Naive thymus-derived CD4-positive, alpha-beta T cell (primary cell): ENCODE measurements around the gene TMEM171. TPM values are rescaled to one million over a fixed set of nuclear protein-coding genes. Genes with fewer than 3 reads are reported as not detected.

Source experiments
- ATAC-seq: fragments of 150-1000 bp; cut with Tn5 transposase; 2 replicates; pipeline ENCODE4 v1.10.0; 2021; ENCODE audit warnings: mild to moderate bottlenecking, moderate library complexity
- CTCF ChIA-PET: fragments of 350-600 bp; sonication (Branson Sonifier 250); formaldehyde crosslinking; loops from one replicate; lab custom pipeline; 2021; ENCODE audit warnings: antibody characterized with exemption; lab: Charles Lee
- POLR2A ChIA-PET: fragments of 350-600 bp; sonication (Branson Sonifier 250); formaldehyde crosslinking; loops from one replicate; lab custom pipeline; 2021; ENCODE audit warnings: antibody characterized with exemption, inconsistent platforms; lab: Charles Lee
- DNase-seq, 9 donors: peaks; one replicate each; pipeline versions ENCODE4 v3.0.0 to v3.0.0-alpha.2; 2020 to 2022; ENCODE audit warnings: mixed read lengths in 1 of 9
- H3K27ac ChIP-seq: one replicate; pipeline ENCODE4 v1.7.0; 2013; ENCODE audit warnings: mild to moderate bottlenecking, low read depth, low read length, moderate library complexity
- H3K27me3 ChIP-seq, 2 donors: one replicate each; pipeline ENCODE4 v1.7.0; 2013; ENCODE audit warnings: low read length in 2 of 2, mild to moderate bottlenecking in 2 of 2, moderate library complexity in 2 of 2; ENCODE audit not compliant: control insufficient read depth in 2 of 2, insufficient read depth in 2 of 2
- H3K36me3 ChIP-seq, 3 experiments: 1 replicate in 2 of 3; 2 replicates in 1 of 3; pipeline ENCODE4 v1.7.0; 2013; ENCODE audit warnings: low read length in 3 of 3, mild to moderate bottlenecking in 3 of 3, moderate library complexity in 1 of 3; ENCODE audit not compliant: insufficient read depth in 3 of 3, control insufficient read depth in 2 of 3
- H3K4me1 ChIP-seq, 2 donors: one replicate each; pipeline ENCODE4 v1.7.0; 2013; ENCODE audit warnings: low read length in 2 of 2, mild to moderate bottlenecking in 2 of 2, moderate library complexity in 1 of 2; ENCODE audit not compliant: control insufficient read depth in 2 of 2, insufficient read depth in 2 of 2
- H3K4me3 ChIP-seq: 2 replicates; pipeline ENCODE4 v1.7.0; 2013; ENCODE audit warnings: mild to moderate bottlenecking, low read length
- H3K9me3 ChIP-seq, 3 experiments: 1 replicate in 2 of 3; 2 replicates in 1 of 3; pipeline ENCODE4 v1.7.0; 2013; ENCODE audit warnings: low read length in 3 of 3; ENCODE audit not compliant: control insufficient read depth in 2 of 3
- H3K27ac Mint-ChIP-seq, 9 donors: one replicate each; pipeline ENCODE4 v1.8.0; 2020 to 2022; ENCODE audit warnings: mixed read lengths in 9 of 9, mild to moderate bottlenecking in 8 of 9, moderate library complexity in 5 of 9, inconsistent platforms in 2 of 9
- H3K27me3 Mint-ChIP-seq, 5 donors: one replicate each; pipeline ENCODE4 v1.8.0; 2021 to 2022; ENCODE audit warnings: mixed read lengths in 5 of 5, mild to moderate bottlenecking in 1 of 5
- H3K36me3 Mint-ChIP-seq, 5 donors: one replicate each; pipeline ENCODE4 v1.8.0; 2020 to 2022; ENCODE audit warnings: mixed read lengths in 5 of 5, mild to moderate bottlenecking in 3 of 5, inconsistent platforms in 1 of 5
- H3K4me1 Mint-ChIP-seq, 7 donors: one replicate each; pipeline ENCODE4 v1.8.0; 2020 to 2022; ENCODE audit warnings: mixed read lengths in 7 of 7, mild to moderate bottlenecking in 3 of 7, inconsistent platforms in 1 of 7
- H3K4me3 Mint-ChIP-seq, 10 donors: one replicate each; pipeline ENCODE4 v1.8.0; 2020 to 2022; ENCODE audit warnings: mild to moderate bottlenecking in 10 of 10, mixed read lengths in 10 of 10, moderate library complexity in 6 of 10, inconsistent platforms in 2 of 10
- H3K9me3 Mint-ChIP-seq, 11 donors: one replicate each; pipeline ENCODE4 v1.8.0; 2020 to 2022; ENCODE audit warnings: mixed read lengths in 11 of 11, mild to moderate bottlenecking in 4 of 11, inconsistent platforms in 1 of 11, moderate library complexity in 1 of 11
- intact Hi-C, 2 donors: fragments of 100-400 bp; cut with micrococcal nuclease; formaldehyde crosslinking; loops; one replicate each; pipeline ENCODE4 v1.15.1; 2023
- polyA plus RNA-seq, 2 donors: library from polyadenylated mRNA; unstranded; fragments of 300-500 nt; fragmentation: Illumina TruSeq; gene quantifications; one replicate each; pipeline ENCODE4 v1.2.3, GENCODE V29; 2021
- total RNA-seq, 6 experiments: library from RNA in 5 of 6; stranded (reverse) in 5 of 6; gene quantifications; 1 replicate in 5 of 6; 2 replicates in 1 of 6; pipeline ENCODE4 v1.2.3 and lab custom pipeline; 2021 to 2026

The TMEM171 gene
- total and polyA plus RNA-seq, 7 experiments from 2014 or later, result 0.39 TPM; not detected in 6

DNA sequence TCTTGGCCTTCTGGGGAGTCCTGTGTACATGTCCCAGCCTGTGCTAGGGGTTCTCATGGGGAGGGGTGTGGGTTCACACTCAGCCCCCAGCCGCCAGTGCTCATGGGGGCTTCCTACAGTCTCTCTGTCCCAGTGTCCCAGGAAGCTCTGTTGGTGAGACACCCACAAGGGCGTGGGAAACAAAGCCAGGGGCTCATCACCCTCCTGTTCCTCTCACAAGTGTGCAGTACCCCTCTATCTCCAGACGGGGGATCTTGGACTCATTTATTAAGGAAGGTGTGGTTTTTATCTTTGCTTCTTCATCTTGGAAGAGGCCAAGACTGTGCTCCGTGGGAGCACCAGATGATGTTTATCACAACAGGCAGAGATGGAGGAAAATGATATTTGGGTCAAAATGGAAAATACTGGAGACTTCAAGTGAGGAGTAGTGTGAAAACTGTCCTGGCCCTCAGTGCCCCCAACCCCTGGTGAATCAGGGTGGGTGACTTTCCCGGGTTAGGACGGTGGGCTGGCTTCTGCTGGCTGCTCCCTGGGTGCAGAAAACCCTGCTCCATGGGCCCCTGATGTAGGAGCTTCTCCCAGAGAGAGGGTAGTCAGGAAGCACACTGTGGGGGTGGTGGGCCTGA, 15.2 kb downstream of the TMEM171 start:
- Mint-ChIP-seq H3K4me3 (no peak overlapping the region), H3K36me3 (no peaks in the 10 kb centered on the region), H3K27ac (no peak overlapping the region), H3K9me3 (no peaks in the 10 kb centered on the region), H3K27me3 (peaks cover 47 to 57% (median 54%) of the 10 kb centered on the region in 5 donors), H3K4me1 (no peaks in the 10 kb centered on the region)
- ChIA-PET CTCF (interaction anchor here (0.5 kb wide), 1 partner anchor 34 kb away, joined by 3 read pairs; no protein-coding TSS in a partner anchor), POLR2A (no interaction called here)
- Histone ChIP-seq H3K27ac (no peak overlapping the region), H3K36me3 (no peaks in the 10 kb centered on the region), H3K4me3 (no peak overlapping the region), H3K9me3 (no peaks in the 10 kb centered on the region), H3K27me3 (peaks cover 0 to 9% of the 10 kb centered on the region in 2 donors), H3K4me1 (no peaks in the 10 kb centered on the region)
- ATAC-seq (peak; percentile 31), DNase-seq (peak in 1 of 9 donors; percentile 11)
- intact Hi-C loops, result loop anchor here in 1 of 2 donors (2.0 kb wide), 1 partner anchor 67 kb away; no protein-coding TSS in a partner anchor

DNA sequence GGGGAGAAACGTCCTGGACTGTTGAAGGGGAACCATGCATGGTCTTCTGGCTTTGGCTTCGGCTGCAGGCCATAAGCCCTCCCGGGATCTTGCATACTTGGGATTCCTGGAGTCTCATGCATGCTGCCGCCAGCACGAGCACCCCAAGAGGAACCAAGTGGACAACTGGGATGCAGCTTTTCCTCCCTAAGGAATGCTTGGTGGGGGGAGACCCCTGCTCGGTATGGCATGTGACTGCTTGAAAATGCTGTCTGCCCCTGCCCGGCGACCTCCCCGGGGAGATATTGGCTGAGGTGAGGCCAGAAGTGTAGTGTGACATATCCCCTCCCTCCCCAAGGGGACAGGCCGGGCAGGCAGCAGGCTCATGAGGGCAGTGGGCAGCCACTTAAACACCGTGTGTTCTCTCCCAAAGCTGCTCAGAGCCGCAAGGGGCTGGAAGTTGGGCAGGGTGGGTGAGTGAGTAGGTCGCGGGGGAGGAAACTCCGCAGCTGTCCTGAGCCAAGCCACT, 15.7 kb downstream of the TMEM171 start:
- no peak overlapping the region for H3K4me3 ChIP-seq
- Mint-ChIP-seq H3K4me3 (no peak overlapping the region), H3K27me3 (peaks cover 44 to 57% (median 49%) of the 10 kb centered on the region in 5 donors), H3K27ac (no peak overlapping the region), H3K4me1 (no peaks in the 10 kb centered on the region), H3K36me3 (no peaks in the 10 kb centered on the region), H3K9me3 (no peaks in the 10 kb centered on the region)
- ATAC-seq (no peak), DNase-seq (no peak)
- H3K36me3 ChIP-seq, result no peaks in the 10 kb centered on the region
- intact Hi-C loops, result no loop called here
- H3K27ac ChIP-seq, result no peak overlapping the region
- CTCF ChIA-PET, result interaction anchor here (0.5 kb wide), 1 partner anchor 34 kb away, joined by 3 read pairs; no protein-coding TSS in a partner anchor
- peaks cover under 1 to 9% of the 10 kb centered on the region in 2 donors for H3K27me3 ChIP-seq
- H3K9me3 ChIP-seq, result no peaks in the 10 kb centered on the region
- no peaks in the 10 kb centered on the region for H3K4me1 ChIP-seq
- POLR2A ChIA-PET, result no interaction called here

DNA sequence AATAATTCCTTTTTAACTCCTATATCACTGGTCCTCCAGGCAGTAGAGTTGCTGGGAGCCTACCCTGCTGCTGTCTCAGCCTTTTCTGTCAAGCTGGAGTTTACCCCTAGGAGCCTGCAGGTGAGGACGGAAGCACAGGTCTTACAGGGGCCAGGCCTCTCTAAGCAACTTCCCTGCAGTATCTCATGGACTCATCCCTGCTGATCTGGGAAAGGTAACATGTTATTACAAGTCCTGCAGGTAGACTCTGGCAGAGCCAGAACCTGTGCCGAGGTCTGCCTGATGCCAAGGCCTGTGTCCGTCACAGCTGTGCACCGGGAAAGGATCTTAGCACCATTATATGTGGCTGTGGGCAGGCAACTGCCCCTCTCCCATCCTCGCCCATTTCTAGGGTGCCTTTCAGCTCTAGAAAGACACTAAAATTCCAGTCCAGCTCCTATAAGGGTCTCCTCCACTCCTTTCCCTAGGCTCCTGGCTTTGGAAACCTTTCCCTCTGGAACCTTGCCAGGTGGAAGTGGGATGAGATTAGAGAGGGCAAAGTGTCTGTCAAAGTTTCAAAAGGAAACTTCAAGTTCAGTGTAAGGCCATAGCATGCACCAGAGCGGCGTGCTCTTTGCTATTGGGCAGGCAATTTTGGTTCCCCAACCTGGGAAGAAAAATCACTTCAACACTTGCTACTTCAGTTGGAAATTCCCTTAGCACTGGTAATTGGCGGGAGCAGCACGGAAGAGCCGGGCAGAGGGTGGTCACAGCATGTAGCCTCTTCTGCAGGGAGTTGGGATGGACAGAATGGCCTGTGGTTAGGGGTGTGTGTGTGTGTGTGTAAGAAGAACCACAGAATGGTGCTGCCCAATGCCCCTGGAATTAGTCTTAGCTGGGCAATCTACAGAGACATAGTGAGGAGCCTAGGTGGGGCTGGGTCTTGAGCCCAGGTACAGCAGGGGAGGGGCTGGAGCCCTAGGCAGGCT, 17.5 kb downstream of the TMEM171 start:
- Histone ChIP-seq H3K9me3 (no peaks in the 10 kb centered on the region), H3K36me3 (no peaks in the 10 kb centered on the region), H3K27me3 (peaks cover 3 to 9% of the 10 kb centered on the region in 2 donors), H3K4me3 (no peak overlapping the region), H3K4me1 (no peaks in the 10 kb centered on the region), H3K27ac (no peak overlapping the region)
- POLR2A ChIA-PET, result no interaction called here
- Mint-ChIP-seq H3K4me1 (no peaks in the 10 kb centered on the region), H3K27ac (no peak overlapping the region), H3K4me3 (no peak overlapping the region), H3K9me3 (no peaks in the 10 kb centered on the region), H3K27me3 (peaks cover 45 to 67% (median 55%) of the 10 kb centered on the region in 5 donors), H3K36me3 (no peaks in the 10 kb centered on the region)
- intact Hi-C loops, result no loop called here
- DNase-seq (no peak), ATAC-seq (no peak)
- CTCF ChIA-PET, result no interaction called here

DNA sequence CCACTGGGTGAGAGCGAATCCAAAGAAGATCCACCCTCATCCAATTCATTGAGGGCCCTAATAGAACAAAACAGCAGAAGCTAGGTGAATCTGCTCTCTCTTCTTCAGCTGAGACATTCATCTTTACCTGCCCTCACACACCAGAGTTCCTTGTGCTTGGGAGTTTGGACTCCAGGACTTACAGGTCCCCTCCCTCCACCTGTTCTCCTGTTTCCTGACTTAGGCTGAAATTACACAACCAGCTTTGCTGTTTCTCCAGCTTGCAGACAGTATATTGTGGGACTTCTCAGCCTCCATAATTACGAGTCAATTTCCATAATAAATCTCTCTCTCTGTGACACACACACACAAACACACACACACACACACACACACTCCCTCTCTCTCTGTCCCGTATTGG, 19.1 kb downstream of the TMEM171 start:
- no peaks in the 10 kb centered on the region for H3K9me3 ChIP-seq
- H3K27ac ChIP-seq, result no peak overlapping the region
- H3K27me3 ChIP-seq, result peaks cover 3 to 4% of the 10 kb centered on the region in 2 donors
- H3K4me1 ChIP-seq, result no peaks in the 10 kb centered on the region
- Mint-ChIP-seq H3K36me3 (no peaks in the 10 kb centered on the region), H3K4me1 (no peaks in the 10 kb centered on the region), H3K27ac (no peak overlapping the region), H3K9me3 (peaks cover 0 to 3% (median 0%) of the 10 kb centered on the region in 11 donors), H3K4me3 (no peak overlapping the region), H3K27me3 (peaks cover 46 to 69% (median 60%) of the 10 kb centered on the region in 5 donors)
- CTCF ChIA-PET, result no interaction called here
- intact Hi-C loops, result no loop called here
- no peak overlapping the region for H3K4me3 ChIP-seq
- DNase-seq (no peak), ATAC-seq (no peak)
- no peaks in the 10 kb centered on the region for H3K36me3 ChIP-seq
- POLR2A ChIA-PET, result no interaction called here

DNA sequence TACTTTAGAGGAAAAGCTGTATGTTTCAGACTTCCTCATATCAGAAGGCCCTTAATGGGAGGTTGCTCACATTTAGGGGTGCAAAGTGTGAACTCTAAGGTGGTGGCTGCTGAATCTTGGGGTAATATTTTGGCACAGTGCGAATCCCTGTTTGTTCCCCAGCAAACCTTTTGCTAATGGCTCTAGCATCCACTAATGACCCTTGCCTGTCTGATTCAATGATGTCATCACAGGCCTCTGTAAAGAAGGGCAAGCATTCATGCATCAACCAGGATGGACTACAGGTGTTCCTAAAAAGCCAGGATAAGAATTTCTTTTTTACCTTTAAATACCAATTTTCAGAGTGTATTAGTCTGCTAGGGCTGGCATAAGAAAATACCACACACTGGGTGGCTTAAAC, 20.4 kb downstream of the TMEM171 start:
- POLR2A ChIA-PET, result no interaction called here

DNA sequence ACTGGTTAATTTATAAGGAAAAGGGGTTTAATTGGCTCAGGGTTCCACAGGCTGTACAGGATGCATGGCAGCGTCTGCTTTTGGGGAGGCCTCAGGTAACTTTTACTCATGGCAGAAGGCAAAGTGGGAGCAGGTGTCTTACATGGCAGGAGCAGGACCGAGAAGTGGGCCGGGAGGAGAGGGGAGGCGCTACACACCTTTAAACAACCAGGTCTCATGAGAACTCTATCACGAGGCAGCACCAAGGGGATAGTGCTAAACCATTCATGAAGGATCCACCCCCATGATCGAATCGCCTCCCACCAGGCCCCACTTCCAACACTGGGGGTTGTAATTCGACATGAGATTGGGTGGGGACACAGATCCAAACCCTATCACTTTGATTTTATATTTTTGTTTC, 21.7 kb downstream of the TMEM171 start:
- Mint-ChIP-seq H3K36me3 (no peaks in the 10 kb centered on the region), H3K4me1 (no peaks in the 10 kb centered on the region), H3K4me3 (no peak overlapping the region), H3K27me3 (peaks cover 57 to 70% (median 59%) of the 10 kb centered on the region in 5 donors), H3K9me3 (peaks cover 0 to 3% (median 0%) of the 10 kb centered on the region in 11 donors), H3K27ac (no peak overlapping the region)
- Histone ChIP-seq H3K36me3 (no peaks in the 10 kb centered on the region), H3K9me3 (no peaks in the 10 kb centered on the region), H3K27me3 (peaks cover 3 to 4% of the 10 kb centered on the region in 2 donors), H3K27ac (no peak overlapping the region), H3K4me1 (no peaks in the 10 kb centered on the region), H3K4me3 (no peak overlapping the region)
- POLR2A ChIA-PET, result no interaction called here
- CTCF ChIA-PET, result no interaction called here
- intact Hi-C loops, result no loop called here
- no peak for ATAC-seq
- no peak for DNase-seq

More for the DNA sequence above, 20.4 kb downstream of the TMEM171 start:
- H3K27me3 Mint-ChIP-seq, result peaks cover 44 to 65% (median 62%) of the 10 kb centered on the region in 5 donors
- ATAC-seq, result no peak
- DNase-seq, result no peak
- H3K36me3 ChIP-seq, result no peaks in the 10 kb centered on the region
- no peaks in the 10 kb centered on the region for H3K4me1 Mint-ChIP-seq
- CTCF ChIA-PET, result no interaction called here
- H3K27ac ChIP-seq, result no peak overlapping the region
- H3K4me3 Mint-ChIP-seq, result no peak overlapping the region
- no peaks in the 10 kb centered on the region for H3K9me3 ChIP-seq
- H3K9me3 Mint-ChIP-seq, result peaks cover 0 to 3% (median 0%) of the 10 kb centered on the region in 11 donors
- H3K27ac Mint-ChIP-seq, result no peak overlapping the region
- H3K36me3 Mint-ChIP-seq, result no peaks in the 10 kb centered on the region
- intact Hi-C loops, result no loop called here
- no peaks in the 10 kb centered on the region for H3K4me1 ChIP-seq
- H3K27me3 ChIP-seq, result peaks cover 3 to 4% of the 10 kb centered on the region in 2 donors
- H3K4me3 ChIP-seq, result no peak overlapping the region
